ENCODE results near the gene BACH1.

The BACH1 gene

GRCh38 chr21:29384683-29385359 is 86.1 kb downstream of the BACH1 start:
- Mint-ChIP-seq H3K4me3 (no peak overlapping the region), H3K4me1 (ENCODE audit: low read depth) (no peaks in the 10 kb centered on the region), H3K27me3 (no peaks in the 10 kb centered on the region), H3K27ac (no peak overlapping the region), H3K9me3 (ENCODE audit: low read depth) (no peaks in the 10 kb centered on the region), H3K36me3 (peaks cover 11% of the 10 kb centered on the region)

- H3K4me3 Mint-ChIP-seq = no peak overlapping the region
- H3K27me3 Mint-ChIP-seq = no peaks in the 10 kb centered on the region
Measured at GRCh38 chr21:29385934-29386520, 87.3 kb downstream of the BACH1 start.

GRCh38 chr21:29386803-29387202 is 88.1 kb downstream of the BACH1 start:
- Mint-ChIP-seq H3K27ac (no peak overlapping the region), H3K4me1 (ENCODE audit: low read depth) (no peaks in the 10 kb centered on the region), H3K9me3 (ENCODE audit: low read depth) (no peaks in the 10 kb centered on the region), H3K4me3 (no peak overlapping the region), H3K27me3 (no peaks in the 10 kb centered on the region), H3K36me3 (peaks cover 9% of the 10 kb centered on the region)

More at GRCh38 chr21:29385934-29386520, 87.3 kb downstream of the BACH1 start:
- no peaks in the 10 kb centered on the region for H3K4me1 Mint-ChIP-seq (ENCODE audit: low read depth)
- no peaks in the 10 kb centered on the region for H3K9me3 Mint-ChIP-seq (ENCODE audit: low read depth)
- H3K36me3 Mint-ChIP-seq = peaks cover 11% of the 10 kb centered on the region
- no peak overlapping the region for H3K27ac Mint-ChIP-seq

GRCh38 chr21:29387598-29387997 is 88.9 kb downstream of the BACH1 start:
- Mint-ChIP-seq H3K27ac (no peak overlapping the region), H3K9me3 (ENCODE audit: low read depth) (no peaks in the 10 kb centered on the region), H3K4me3 (no peak overlapping the region), H3K27me3 (no peaks in the 10 kb centered on the region), H3K36me3 (peaks cover 9% of the 10 kb centered on the region), H3K4me1 (ENCODE audit: low read depth) (no peaks in the 10 kb centered on the region)

GRCh38 chr21:29389136-29389535 is 90.4 kb downstream of the BACH1 start:
- no peaks in the 10 kb centered on the region for H3K4me1 Mint-ChIP-seq (ENCODE audit: low read depth)

GRCh38 chr21:29390778-29391177 is 92.1 kb downstream of the BACH1 start:
- Mint-ChIP-seq H3K27me3 (no peaks in the 10 kb centered on the region), H3K9me3 (ENCODE audit: low read depth) (no peaks in the 10 kb centered on the region), H3K27ac (no peak overlapping the region), H3K4me3 (no peak overlapping the region), H3K36me3 (peaks cover 13% of the 10 kb centered on the region), H3K4me1 (ENCODE audit: low read depth) (no peaks in the 10 kb centered on the region)

More at GRCh38 chr21:29389136-29389535, 90.4 kb downstream of the BACH1 start:
- no peaks in the 10 kb centered on the region for H3K27me3 Mint-ChIP-seq
- no peak overlapping the region for H3K4me3 Mint-ChIP-seq
- H3K36me3 Mint-ChIP-seq = peaks cover 12% of the 10 kb centered on the region
- no peaks in the 10 kb centered on the region for H3K9me3 Mint-ChIP-seq (ENCODE audit: low read depth)
- no peak overlapping the region for H3K27ac Mint-ChIP-seq

- H3K36me3 Mint-ChIP-seq = peaks cover 25% of the 10 kb centered on the region
- H3K27me3 Mint-ChIP-seq = no peaks in the 10 kb centered on the region
- H3K9me3 Mint-ChIP-seq (ENCODE audit: low read depth) = peaks cover 7% of the 10 kb centered on the region
- no peak overlapping the region for H3K4me3 Mint-ChIP-seq
- H3K4me1 Mint-ChIP-seq (ENCODE audit: low read depth) = no peaks in the 10 kb centered on the region
- no peak overlapping the region for H3K27ac Mint-ChIP-seq
Measured at GRCh38 chr21:29394051-29394450, 95.3 kb downstream of the BACH1 start.

All from activated naive CD8-positive, alpha-beta T cell (primary cell).